DMS 273 (cell line): ENCODE measurements around the gene TMEM131L.

Experiments
- DNase-seq: peaks from one replicate; lab custom pipeline; 2025; ENCODE audit not compliant: unreplicated experiment; lab: John Stamatoyannopoulos, UW

The TMEM131L gene

GRCh38 chr4:153472122-153473037 is 6.2 kb downstream of the TMEM131L start:
- no peak for DNase-seq

- no peak for DNase-seq
Observed at GRCh38 chr4:153474251-153474650, 8.1 kb downstream of the TMEM131L start.

DNA sequence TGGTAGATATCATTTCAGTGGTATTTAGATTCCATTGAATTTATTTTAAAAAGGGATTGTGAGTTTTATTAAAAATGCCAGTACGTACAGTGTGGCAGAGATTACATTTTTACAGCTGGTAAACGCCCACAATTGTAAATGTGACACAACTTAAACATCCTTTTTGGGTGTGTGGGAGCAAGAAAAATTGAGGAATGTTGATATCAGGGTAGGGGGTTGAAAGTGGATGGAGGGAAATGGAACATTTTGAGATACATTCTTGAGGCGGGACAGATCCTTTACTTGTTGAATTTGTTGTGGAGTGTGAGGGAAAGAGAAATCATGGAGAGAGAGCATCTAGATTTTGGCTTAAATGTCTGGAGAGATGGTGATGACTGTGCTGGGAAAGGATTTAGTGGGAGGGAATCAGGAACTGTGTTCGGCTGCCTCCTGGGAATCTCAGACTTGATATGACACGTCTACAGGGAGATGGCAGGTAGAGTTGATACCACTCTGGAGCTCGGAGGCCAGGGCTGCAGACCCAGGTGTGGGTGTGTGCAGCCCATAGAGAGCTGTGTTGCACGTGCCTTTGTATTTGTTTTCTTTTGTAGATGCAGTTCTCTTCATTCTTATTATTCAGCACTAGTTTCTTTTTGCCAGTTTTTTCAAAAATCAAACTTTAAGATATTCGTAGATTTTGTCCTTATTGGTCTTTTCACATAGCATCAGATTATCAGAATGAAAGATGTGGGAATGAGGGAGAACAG is 10.8 kb downstream of the TMEM131L start:
- no peak for DNase-seq

DNA sequence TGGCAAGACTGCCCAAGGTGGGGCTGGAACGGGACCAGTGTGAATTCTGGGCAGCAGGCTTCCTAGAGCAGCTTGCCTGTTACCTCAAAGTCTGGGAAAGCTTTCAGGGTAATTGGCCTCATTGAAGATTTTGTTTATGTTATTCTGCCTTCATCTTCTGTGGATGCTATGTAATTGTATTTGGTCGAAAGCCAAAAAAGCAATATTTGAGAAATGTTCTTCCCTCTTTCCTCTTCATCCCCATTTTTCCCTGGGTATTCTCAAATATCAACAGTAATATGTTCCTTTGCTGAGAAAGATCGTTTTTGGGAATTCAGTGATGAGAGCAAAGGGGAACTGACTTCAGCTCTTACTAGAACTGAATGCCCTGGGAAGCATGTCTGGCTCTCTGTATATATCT is 12.9 kb downstream of the TMEM131L start:
- DNase-seq: peak; percentile 39

DNA sequence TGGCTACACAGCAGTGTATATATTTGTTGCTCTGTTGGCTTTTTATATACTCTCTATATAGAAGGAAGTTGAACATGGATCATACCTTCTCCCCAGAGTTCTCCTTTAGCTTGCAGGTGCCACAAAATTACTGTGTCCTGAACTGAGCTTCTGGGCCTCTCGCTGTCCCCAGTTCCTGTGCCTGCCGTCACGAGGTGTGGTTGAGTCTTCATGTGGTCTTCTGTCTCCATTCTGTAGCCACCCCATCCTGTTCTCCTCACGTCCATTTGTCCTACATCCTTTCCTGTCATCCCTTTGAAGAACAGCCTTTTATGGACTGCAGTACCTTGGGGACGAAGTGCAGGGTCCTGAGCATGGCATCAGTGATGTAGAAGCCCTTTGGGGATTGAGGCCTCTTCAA is 14.5 kb downstream of the TMEM131L start:
- no peak for DNase-seq

DNA sequence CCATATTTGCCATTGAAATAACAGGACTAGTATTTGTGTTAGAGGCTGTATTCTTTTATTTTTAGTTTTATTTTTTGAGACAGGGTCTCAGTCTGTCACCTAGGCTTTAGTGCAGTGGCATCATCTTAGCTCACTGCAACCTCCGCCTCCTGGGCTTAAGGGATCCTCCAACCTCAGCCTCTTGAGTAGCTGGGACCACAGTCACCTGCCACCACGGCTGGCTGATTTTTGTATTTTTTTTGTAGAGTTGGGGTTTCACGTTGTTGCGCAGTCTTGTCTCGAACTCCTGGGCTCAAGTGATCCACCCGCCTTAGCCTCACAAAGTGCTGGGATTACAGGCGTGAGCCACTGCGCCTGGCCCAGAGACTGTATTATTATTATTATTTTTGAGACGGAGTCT is 15.3 kb downstream of the TMEM131L start:
- no peak for DNase-seq

- DNase-seq: no peak
Observed at GRCh38 chr4:153483432-153484418, 17.6 kb downstream of the TMEM131L start.

- no peak for DNase-seq
Observed at GRCh38 chr4:153485359-153485758, 19.2 kb downstream of the TMEM131L start.

DNA sequence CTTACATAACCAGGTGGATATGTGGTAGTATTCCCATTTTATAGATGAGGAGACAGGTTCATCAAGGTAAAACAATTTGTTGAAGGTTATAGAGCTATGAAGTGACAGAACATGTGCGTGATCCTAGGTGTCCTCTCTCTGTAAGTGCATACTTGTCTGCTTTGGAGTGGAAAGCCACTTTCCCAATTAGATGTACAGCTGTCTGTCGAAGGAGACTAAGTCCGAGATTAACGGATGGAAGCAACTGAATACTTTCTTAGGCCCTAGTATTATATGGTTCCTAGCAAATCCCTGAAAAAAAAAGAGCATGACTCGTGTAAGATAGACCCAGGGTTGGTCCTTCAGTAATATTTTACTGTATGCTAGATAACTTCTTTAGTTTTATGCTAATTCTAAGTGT is 19.7 kb downstream of the TMEM131L start:
- no peak for DNase-seq

- peak; percentile 3 for DNase-seq
Observed at GRCh38 chr4:153486281-153487151, 20.4 kb downstream of the TMEM131L start.

- DNase-seq: no peak
Observed at GRCh38 chr4:153488006-153488891, 22.1 kb downstream of the TMEM131L start.

GRCh38 chr4:153489856-153490558 is 23.8 kb downstream of the TMEM131L start:
- peak; percentile 10 for DNase-seq

DNA sequence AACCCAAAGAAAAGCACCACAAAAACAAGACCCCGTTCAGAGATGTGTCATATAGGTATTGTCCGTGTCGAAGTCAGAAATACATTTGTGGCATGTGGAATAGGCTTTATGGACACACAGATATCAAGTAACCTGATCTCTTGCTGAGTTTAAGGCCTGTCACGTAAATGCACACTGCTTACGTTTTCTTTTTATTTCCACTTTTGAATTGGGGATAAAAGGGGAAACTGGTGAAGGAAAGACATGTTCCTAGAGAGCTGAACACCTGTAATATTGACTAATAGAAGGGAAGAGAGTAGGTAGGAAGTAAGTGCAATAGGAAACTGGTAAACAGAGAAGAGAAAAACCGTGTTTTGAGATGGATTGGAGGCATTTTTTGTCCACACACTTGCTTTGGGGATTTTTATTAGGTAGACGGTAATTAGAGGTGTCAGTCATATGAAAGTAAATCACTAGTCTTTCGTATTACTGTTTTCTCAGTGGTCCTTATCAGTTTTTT is 24.9 kb downstream of the TMEM131L start:
- DNase-seq: no peak

DNA sequence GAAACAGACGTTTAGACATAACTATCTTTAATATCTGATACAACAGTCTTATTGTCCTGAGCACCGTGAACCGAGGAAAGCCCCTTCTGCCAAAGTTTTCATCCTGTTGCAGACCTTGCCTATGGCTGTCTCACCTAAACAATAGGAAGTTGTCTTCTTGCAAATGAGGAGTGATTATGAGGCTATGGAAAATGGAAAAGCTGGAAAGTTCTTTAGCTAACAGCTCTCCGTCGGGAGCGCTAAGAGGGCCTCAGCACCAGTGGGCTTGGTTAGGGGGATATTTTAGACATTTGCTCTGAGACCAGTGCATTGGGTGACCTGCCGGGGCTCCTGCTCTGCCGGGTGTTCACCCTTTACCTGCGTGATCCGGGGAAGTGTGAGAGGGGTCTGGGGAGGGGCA is 28.4 kb downstream of the TMEM131L start:
- no peak for DNase-seq

- DNase-seq: no peak
Observed at GRCh38 chr4:153495480-153496193, 29.5 kb downstream of the TMEM131L start.

DNA sequence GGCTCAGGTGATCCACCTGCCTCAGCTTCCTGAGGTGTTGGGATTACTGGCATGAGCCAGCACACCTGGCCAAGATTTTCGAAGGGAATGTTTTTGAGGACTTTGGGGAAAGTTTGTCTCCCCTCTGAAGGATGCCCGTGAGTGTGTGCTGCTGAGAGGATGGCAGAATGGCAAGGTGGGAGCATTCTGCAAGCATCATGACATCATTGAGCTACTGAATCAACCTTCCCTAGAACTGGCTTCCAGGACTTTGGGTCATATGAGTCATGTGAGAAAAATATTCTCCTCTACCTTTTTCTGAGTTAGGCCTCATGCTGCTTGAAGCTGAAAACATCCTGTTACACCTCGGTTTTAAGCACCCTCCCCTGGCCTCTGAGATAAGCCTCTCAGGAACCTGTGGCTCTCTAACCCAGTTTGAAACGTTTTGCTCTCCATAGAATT is 31.0 kb downstream of the TMEM131L start:
- no peak for DNase-seq
